Endothelial cell of umbilical vein (primary cell): ENCODE results near the gene DDIT4. TPM values are rescaled to one million over a fixed set of nuclear protein-coding genes. Genes with fewer than 3 reads are reported as not detected.
A peak's percentile ranks its signal among the peaks of the same experiment; 100 is the strongest.
"Not testable (repeated sequence)": the region's sequence is repeated elsewhere in the genome, so short reads cannot be mapped to it uniquely, and the experiment has no call there.

ENCODE experiments used
- BruUV-seq: library from RNA; stranded (reverse); fragments of 400-500 nt; replicated peaks from 2 replicates; lab custom pipeline; 2021; lab: Mats Ljungman, UMichigan
- CTCF ChIA-PET: fragments of 300-600, 350-600 bp; sonication (Branson Sonifier 250); formaldehyde crosslinking; loops from one replicate; lab custom pipeline; 2021; ENCODE audit warnings: antibody characterized with exemption, inconsistent platforms; lab: Charles Lee
- POLR2A ChIA-PET: fragments of 300-600, 350-600 bp; sonication (Branson Sonifier 250); formaldehyde crosslinking; loops from one replicate; lab custom pipeline; 2021; ENCODE audit warnings: antibody characterized with exemption, inconsistent platforms; lab: Charles Lee
- DNase-seq: peaks from one replicate; pipeline ENCODE4 v3.0.0-alpha.2; 2011; ENCODE audit warnings: low read depth, low spot score
- FAIRE-seq: peaks from 2 replicates; lab custom pipeline; 2011; peaks lifted over from hg19 to GRCh38; lab: Jason Lieb, UNC
- H2AFZ ChIP-seq: 2 replicates; pipeline ENCODE4 v1.6.0; 2012; ENCODE audit warnings: low read depth, low read length, control low read depth, inconsistent platforms
- H3K27ac ChIP-seq: 2 replicates; pipeline ENCODE4 v1.5.1; 2011; ENCODE audit warnings: low read depth, mild to moderate bottlenecking, control low read depth, low read length, moderate library complexity; ENCODE audit not compliant: insufficient read depth
- H3K27me3 ChIP-seq, 2 experiments: 2 replicates each; pipeline versions ENCODE4 v1.6.0 to v1.6.1; 2011; ENCODE audit warnings: low read length in 2 of 2, mixed read lengths in 1 of 2; ENCODE audit not compliant: control insufficient read depth in 2 of 2, insufficient read depth in 2 of 2
- H3K36me3 ChIP-seq, 2 experiments: 2 replicates in 1 of 2; 3 replicates in 1 of 2; pipeline ENCODE4 v1.5.1; 2011; ENCODE audit warnings: low read length in 2 of 2, mild to moderate bottlenecking in 1 of 2, moderate library complexity in 1 of 2; ENCODE audit not compliant: control insufficient read depth in 2 of 2, insufficient read depth in 2 of 2; ENCODE audit errors: extremely low read depth in 1 of 2
- H3K4me1 ChIP-seq: 3 replicates; pipeline ENCODE4 v1.5.1; 2011; ENCODE audit warnings: mild to moderate bottlenecking, low read length; ENCODE audit not compliant: control insufficient read depth, insufficient read depth; ENCODE audit errors: extremely low read depth
- H3K4me2 ChIP-seq: 2 replicates; pipeline ENCODE4 v1.6.1; 2011; ENCODE audit warnings: low read length, control low read depth, mixed read lengths; ENCODE audit not compliant: insufficient read depth
- H3K4me3 ChIP-seq, 3 experiments: fragments of 200-600 bp in 1 of 3; sonication (generic), shearing (Covaris generic) in 1 of 3; replicated peaks in 1 of 3; 2 replicates each; pipeline ENCODE4 v1.5.1; 2011 to 2016; ENCODE audit warnings: control low read depth in 3 of 3, low read length in 3 of 3, mild to moderate bottlenecking in 2 of 3, inconsistent platforms in 1 of 3, low read depth in 1 of 3, moderate library complexity in 1 of 3; ENCODE audit not compliant: insufficient read depth in 1 of 3
- H3K79me2 ChIP-seq: 2 replicates; pipeline ENCODE4 v1.6.0; 2012; ENCODE audit warnings: low read length, inconsistent platforms; ENCODE audit not compliant: control insufficient read depth, insufficient read depth
- H3K9ac ChIP-seq: replicated peaks from 2 replicates; pipeline ENCODE3; 2011; ENCODE audit warnings: low read length, control low read depth; ENCODE audit not compliant: insufficient read depth; ENCODE audit errors: extremely low read depth
- H3K9me1 ChIP-seq: replicated peaks from 3 replicates; pipeline ENCODE4 v1.6.0; 2011; ENCODE audit warnings: mild to moderate bottlenecking, low read length; ENCODE audit not compliant: control insufficient read depth, insufficient read depth; ENCODE audit errors: extremely low read depth
- H3K9me3 ChIP-seq: replicated peaks from 2 replicates; pipeline ENCODE4 v1.5.1; 2012; ENCODE audit warnings: low read length, inconsistent platforms; ENCODE audit not compliant: control insufficient read depth, insufficient read depth
- H4K20me1 ChIP-seq: replicated peaks from 2 replicates; pipeline ENCODE3; 2011; ENCODE audit warnings: mild to moderate bottlenecking, low read length; ENCODE audit not compliant: control insufficient read depth, insufficient read depth; ENCODE audit errors: extremely low read depth
- GATA2 ChIP-seq: IDR thresholded peaks from 2 replicates; pipeline ENCODE4 v1.7.0; 2011; ENCODE audit warnings: low read depth, mild to moderate bottlenecking, moderate library complexity, mixed read lengths, low read length; ENCODE audit not compliant: insufficient read length, insufficient read depth
- MYC ChIP-seq: IDR thresholded peaks from one replicate; pipeline ENCODE4 v1.6.1; 2011; ENCODE audit warnings: mild to moderate bottlenecking, low read depth, low read length
- POLR2AphosphoS5 ChIP-seq: IDR thresholded peaks from 2 replicates; pipeline ENCODE4 v1.6.1; 2012; ENCODE audit warnings: low read depth, mild to moderate bottlenecking, control low read depth, low read length, moderate library complexity; ENCODE audit not compliant: insufficient read depth
- dilution Hi-C: fragments of 300-500 bp; cut with MboI; formaldehyde crosslinking; loops from one replicate; pipeline ENCODE4 v1.15.0; 2019; ENCODE audit warnings: low sequenced_read_pairs; ENCODE audit not compliant: extremely low pct_ligation_motif_present
- intact Hi-C: fragments of 100-400 bp; cut with micrococcal nuclease; formaldehyde crosslinking; loops from one replicate; pipeline ENCODE4 v1.10.0; 2022
- polyA plus RNA-seq, 4 experiments: library from polyadenylated mRNA; depleted of rRNA in 3 of 4; stranded (reverse) in 3 of 4; unstranded in 1 of 4; fragments of >200 nt; gene quantifications; 2 replicates each; pipeline versions ENCODE4 v1.2.1 to v1.2.3, GENCODE V29; 2011 to 2012; ENCODE audit warnings: missing spikeins in 1 of 4
- total RNA-seq: library from RNA; stranded (reverse); gene quantifications from 2 replicates; pipeline ENCODE4 v1.2.3, GENCODE V29; 2021
- TF ChIP-seq, protein P1 (sequence below): IDR thresholded peaks from 2 replicates; pipeline ENCODE4 v1.6.1; 2011; ENCODE audit not compliant: insufficient read depth, insufficient read length

DDIT4 gene
- total and polyA plus RNA-seq, 2 donors (not counting 3 experiments of a cell fraction or from before 2014, with no cell fraction given) = 60.4 to 65.3 TPM

DNA sequence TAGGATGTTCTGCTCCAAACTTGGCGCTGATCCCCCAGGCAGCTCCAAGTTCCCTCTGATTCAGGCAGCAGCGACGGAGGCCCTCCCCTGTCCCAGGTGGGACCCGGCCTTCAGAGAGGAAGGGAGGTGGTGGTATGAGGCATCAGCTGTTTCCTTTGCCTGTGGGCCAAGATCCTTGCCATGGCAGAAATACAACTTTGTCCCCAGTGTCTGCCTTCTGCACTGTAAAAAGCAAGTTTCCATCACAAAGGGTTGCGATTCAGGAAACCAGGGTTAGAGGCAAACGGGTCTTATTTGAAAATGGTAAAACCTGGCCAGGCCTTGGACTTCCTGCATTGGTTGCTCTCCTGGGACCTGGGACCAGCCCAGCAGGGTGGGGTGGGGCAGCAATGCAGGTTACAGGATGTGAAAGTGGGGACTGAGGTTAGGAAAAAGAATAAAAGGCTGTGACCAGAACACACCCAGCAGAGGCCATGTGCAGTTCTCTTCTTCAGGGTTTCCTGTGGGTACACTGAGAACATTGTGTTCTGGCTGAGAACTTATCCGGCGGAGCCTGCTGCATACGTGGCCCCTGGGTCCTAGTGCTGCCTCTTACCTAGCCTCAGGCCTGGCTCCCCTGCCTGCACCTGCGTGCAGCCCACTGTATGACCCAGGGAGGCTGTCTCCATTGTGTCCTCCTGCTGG, 25.1 kb upstream of the DDIT4 start:
- Histone ChIP-seq H2AFZ (peak overlapping the region; percentile 6), H3K9me3 (no peaks in the 10 kb centered on the region), H3K9ac (peak overlapping the region; percentile 64), H3K36me3 (no peaks in the 10 kb centered on the region), H3K79me2 (no peaks in the 10 kb centered on the region), H3K27ac (peak overlapping the region; percentile 89), H3K4me2 (peak overlapping the region; percentile 17), H3K4me3 (no peak overlapping the region), H3K27me3 (no peaks in the 10 kb centered on the region), H3K4me1 (peaks cover 39% of the 10 kb centered on the region), H4K20me1 (no peaks in the 10 kb centered on the region), H3K9me1 (no peaks in the 10 kb centered on the region)
- TSS peak; percentile 25 for BruUV-seq
- ChIA-PET POLR2A (interaction anchor here (0.7 to 3.1 kb wide), 4 partner anchors 10 to 49 kb away, joined by 3 to 22 read pairs (median 3); partner anchors contain the start of gene DDIT4), CTCF (interaction anchor here (0.6 to 2.8 kb wide), 11 partner anchors 10 to 123 kb away, joined by 3 to 10 read pairs (median 6); no protein-coding TSS in a partner anchor)
- TF ChIP-seq POLR2AphosphoS5 (peak; percentile 89), MYC (peak; percentile 42), GATA2 (no peak)
- TF ChIP-seq, protein P1, sequence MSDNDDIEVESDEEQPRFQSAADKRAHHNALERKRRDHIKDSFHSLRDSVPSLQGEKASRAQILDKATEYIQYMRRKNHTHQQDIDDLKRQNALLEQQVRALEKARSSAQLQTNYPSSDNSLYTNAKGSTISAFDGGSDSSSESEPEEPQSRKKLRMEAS = no peak
- intact Hi-C loops (loop anchor here (1.0 to 2.0 kb wide), 3 partner anchors 25 to 80 kb away; partner anchors contain the start of gene DDIT4), dilution Hi-C loops (no loop called here)
- DNase-seq (peak; percentile 91), FAIRE-seq (peak; percentile 97)

DNA sequence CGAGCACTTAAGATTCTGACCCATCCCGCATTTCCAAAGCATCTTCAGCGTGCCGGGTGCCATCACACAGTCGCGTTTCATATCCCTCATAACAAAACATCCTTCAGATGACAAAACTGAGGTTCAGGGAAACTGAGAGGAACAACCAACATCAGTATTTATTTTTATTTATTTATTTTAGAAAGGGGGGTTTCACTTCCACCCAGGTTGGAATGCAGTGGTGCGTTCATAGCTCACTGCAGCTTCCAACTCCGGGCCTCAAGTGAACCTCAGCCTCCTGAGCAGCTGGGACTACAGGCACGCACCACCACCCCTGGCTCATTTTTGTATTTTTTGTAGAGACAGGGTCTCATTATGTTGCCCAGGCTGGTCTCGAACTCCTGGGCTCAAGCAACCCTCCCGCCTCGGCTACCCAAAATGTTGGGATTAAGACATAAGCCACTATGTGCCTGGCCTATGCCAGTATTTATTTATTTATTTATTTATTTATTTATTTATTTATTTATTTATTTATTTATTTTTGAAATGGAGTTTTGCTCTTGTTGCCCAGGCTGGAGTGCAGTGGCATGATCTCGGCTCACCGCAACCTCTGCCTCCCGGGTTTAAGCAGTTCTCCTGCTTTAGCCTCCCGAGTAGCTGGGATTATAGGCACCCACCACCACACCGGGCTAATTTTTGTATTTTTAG, 24.4 kb upstream of the DDIT4 start:
- peak overlapping the region; percentile 89 for H3K27ac ChIP-seq
- H4K20me1 ChIP-seq, H3K27me3 ChIP-seq, BruUV-seq, DNase-seq, dilution Hi-C loops, H3K79me2 ChIP-seq, H3K4me3 ChIP-seq, FAIRE-seq, H3K36me3 ChIP-seq, H3K9me1 ChIP-seq, H3K9me3 ChIP-seq: not testable (repeated sequence)
- H3K4me2 ChIP-seq = peak overlapping the region; percentile 17
- H3K9ac ChIP-seq = peak overlapping the region; percentile 64
- CTCF ChIA-PET = interaction anchor here (1.9 kb wide), 1 partner anchor 26 kb away, joined by 9 read pairs; no protein-coding TSS in a partner anchor
- POLR2A ChIA-PET = interaction anchor here (0.7 kb wide), 1 partner anchor 24 kb away, joined by 3 read pairs; the partner anchor contains the start of gene DDIT4
- H2AFZ ChIP-seq = peak overlapping the region; percentile 6
- H3K4me1 ChIP-seq = peaks cover 33% of the 10 kb centered on the region
- intact Hi-C loops = loop anchor here (2.0 kb wide), 2 partner anchors 69 to 79 kb away; no protein-coding TSS in a partner anchor
